GM18873 (cell line): ENCODE data around the gene VPS8.

Experiments
- ATAC-seq: cut with Tn5 transposase; IDR thresholded peaks from one replicate; pipeline ENCODE4 v1.9.1; 2021; ENCODE audit warnings: mild to moderate bottlenecking, moderate library complexity, moderate number of reproducible peaks; ENCODE audit not compliant: unreplicated experiment, low FRiP score

VPS8 gene

GRCh38 chr3:185042312-185043050, 230.5 kb downstream of the VPS8 start:
- ATAC-seq: no peak

GRCh38 chr3:185046164-185046515, 234.2 kb downstream of the VPS8 start:
- ATAC-seq: no peak

GRCh38 chr3:185046603-185047002, 234.6 kb downstream of the VPS8 start:
- no peak for ATAC-seq

GRCh38 chr3:185049710-185050109, 237.7 kb downstream of the VPS8 start:
- ATAC-seq: no peak

GRCh38 chr3:185051801-185052200, 239.8 kb downstream of the VPS8 start:
- no peak for ATAC-seq

GRCh38 chr3:185052631-185053030, 240.7 kb downstream of the VPS8 start:
- no peak for ATAC-seq

GRCh38 chr3:185056908-185057307, 244.9 kb downstream of the VPS8 start:
- no peak for ATAC-seq

- ATAC-seq: no peak
Observed at GRCh38 chr3:185057829-185058228, 245.9 kb downstream of the VPS8 start.

- ATAC-seq: no peak
Observed at GRCh38 chr3:185058796-185059195, 246.8 kb downstream of the VPS8 start.

GRCh38 chr3:185059766-185060165, 247.8 kb downstream of the VPS8 start:
- ATAC-seq: no peak

- no peak for ATAC-seq
Observed at GRCh38 chr3:185060655-185061054, 248.7 kb downstream of the VPS8 start.

GRCh38 chr3:185062191-185062590, 250.2 kb downstream of the VPS8 start:
- no peak for ATAC-seq

GRCh38 chr3:185063431-185063830, 251.5 kb downstream of the VPS8 start:
- ATAC-seq: no peak

GRCh38 chr3:185065059-185065458, 253.1 kb downstream of the VPS8 start:
- ATAC-seq: no peak

GRCh38 chr3:185066251-185066650, 254.3 kb downstream of the VPS8 start:
- no peak for ATAC-seq

GRCh38 chr3:185067173-185067572, 255.2 kb downstream of the VPS8 start:
- ATAC-seq: no peak

- ATAC-seq: no peak
Observed at GRCh38 chr3:185069037-185070030, 257.4 kb downstream of the VPS8 start.

- ATAC-seq: no peak
Observed at GRCh38 chr3:185070491-185071286, 258.7 kb downstream of the VPS8 start.

GRCh38 chr3:185071287-185071800, 259.4 kb downstream of the VPS8 start:
- no peak for ATAC-seq

GRCh38 chr3:185075547-185075946, 263.6 kb downstream of the VPS8 start:
- no peak for ATAC-seq

- no peak for ATAC-seq
Observed at GRCh38 chr3:185076219-185076618, 264.3 kb downstream of the VPS8 start.
